PC-9 (cell line): Measurements from ENCODE around the gene CAVIN3. TPM values are rescaled to one million over a fixed set of nuclear protein-coding genes. Genes with fewer than 3 reads are reported as not detected.

Experiments used
- BruUV-seq: library from RNA; stranded (reverse); fragments of 400-500 nt; replicated peaks from 2 replicates; lab custom pipeline; 2021; lab: Mats Ljungman, UMichigan
- CTCF ChIA-PET: fragments of 300-600 bp; sonication (Branson Sonifier 250); formaldehyde crosslinking; loops from one replicate; lab custom pipeline; 2022; ENCODE audit warnings: antibody characterized with exemption; lab: Charles Lee
- POLR2A ChIA-PET: fragments of 300-600 bp; sonication (Branson Sonifier 250); formaldehyde crosslinking; loops from one replicate; lab custom pipeline; 2022; ENCODE audit warnings: antibody characterized with exemption; ENCODE audit not compliant: unreplicated experiment; lab: Charles Lee
- DNase-seq, 2 experiments: peaks; one replicate each; pipeline versions ENCODE4 v3.0.0 to v3.0.0-alpha.2; 2015 to 2022; ENCODE audit warnings: mixed read lengths in 1 of 2
- H2AFZ ChIP-seq: fragments of 200-600 bp; sonication (generic); 2 replicates; pipeline ENCODE4 v1.8.1; 2017; ENCODE audit warnings: antibody characterized with exemption
- H3F3A ChIP-seq: fragments of 200-600 bp; sonication (generic); 2 replicates; pipeline ENCODE4 v1.8.1; 2017; ENCODE audit warnings: antibody characterized with exemption, mild to moderate bottlenecking, low read depth; ENCODE audit not compliant: insufficient read depth
- H3K27ac ChIP-seq: fragments of 200-600 bp; sonication (generic); 2 replicates; pipeline ENCODE4 v1.6.1; 2016; ENCODE audit warnings: mixed run types
- H3K27me3 ChIP-seq: fragments of 200-600 bp; sonication (generic); 2 replicates; pipeline ENCODE4 v1.6.1; 2016; ENCODE audit warnings: low read depth, mixed run types; ENCODE audit not compliant: insufficient read depth
- H3K36me3 ChIP-seq: fragments of 200-600 bp; sonication (generic); 2 replicates; pipeline ENCODE4 v1.6.1; 2016; ENCODE audit warnings: low read depth, mixed run types
- H3K4me1 ChIP-seq: fragments of 200-600 bp; sonication (generic); replicated peaks from 2 replicates; pipeline ENCODE4 v1.6.1; 2016; ENCODE audit warnings: mixed run types; ENCODE audit not compliant: insufficient read depth
- H3K4me2 ChIP-seq: fragments of 200-600 bp; sonication (generic); 2 replicates; pipeline ENCODE4 v1.6.1; 2017; ENCODE audit warnings: mixed run types
- H3K4me3 ChIP-seq: fragments of 200-600 bp; sonication (generic); 2 replicates; pipeline ENCODE4 v1.6.1; 2016; ENCODE audit warnings: mixed run types
- H3K79me2 ChIP-seq: fragments of 200-600 bp; sonication (generic); 2 replicates; pipeline ENCODE4 v1.6.1; 2017; ENCODE audit warnings: low read depth, mixed run types
- H3K9me2 ChIP-seq: fragments of 200-600 bp; sonication (generic); 2 replicates; pipeline ENCODE4 v1.8.1; 2017; ENCODE audit warnings: mild to moderate bottlenecking; ENCODE audit not compliant: insufficient read depth
- H3K9me3 ChIP-seq: fragments of 200-600 bp; sonication (generic); 2 replicates; pipeline ENCODE4 v1.8.1; 2016; ENCODE audit warnings: low read depth; ENCODE audit not compliant: insufficient read depth
- H4K20me1 ChIP-seq: fragments of 200-600 bp; sonication (generic); 2 replicates; pipeline ENCODE4 v1.8.1; 2017; ENCODE audit not compliant: insufficient read depth
- EZH2 ChIP-seq: fragments of 200-600 bp; sonication (generic); IDR thresholded peaks from 2 replicates; pipeline ENCODE4 v1.8.0; 2017; ENCODE audit warnings: antibody characterized with exemption, low read depth
- intact Hi-C: fragments of 100-400 bp; cut with micrococcal nuclease; formaldehyde crosslinking; loops from one replicate; pipeline ENCODE4 v1.10.0; 2022; ENCODE audit not compliant: unreplicated experiment
- total RNA-seq: library from RNA; stranded (reverse); gene quantifications from 2 replicates; pipeline ENCODE4 v1.2.3, GENCODE V29; 2021
- TF ChIP-seq, protein P1 (sequence below): fragments of 200-600 bp; sonication (generic); conservative IDR thresholded peaks from 2 replicates; pipeline ENCODE4 v1.6.1; 2017; ENCODE audit warnings: mixed run types, antibody characterized with exemption, mild to moderate bottlenecking, moderate library complexity

Gene CAVIN3
- total RNA-seq, 1 experiment from 2014 or later = 26.0 TPM

DNA sequence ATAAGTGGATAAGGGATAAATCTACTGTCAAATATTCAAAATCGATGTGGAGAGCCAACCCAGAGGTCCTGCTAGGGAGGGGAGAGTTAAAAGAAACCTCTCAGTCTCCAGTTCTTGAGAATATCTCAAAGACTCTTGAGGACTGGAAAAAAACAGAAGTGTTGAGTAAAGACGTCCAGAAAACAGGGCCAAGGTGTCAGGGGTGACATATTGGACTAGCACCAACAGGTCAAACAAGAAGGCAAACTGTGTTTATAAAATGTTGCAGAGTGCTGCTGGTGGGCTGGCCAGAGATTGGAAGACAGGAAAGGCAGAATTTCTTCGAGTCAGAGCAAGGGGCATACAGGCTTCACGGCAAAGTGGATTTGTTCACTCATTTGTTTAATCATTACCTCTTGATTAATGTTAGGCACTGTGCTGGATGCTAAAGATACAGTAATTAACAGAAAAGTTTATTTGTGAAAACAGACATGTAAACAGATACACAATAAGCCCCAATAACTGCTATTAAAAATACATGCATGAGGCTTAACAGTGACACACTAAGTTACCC is 36.3 kb upstream of the CAVIN3 start:
- no TSS peak for BruUV-seq
- ChIA-PET CTCF (no interaction called here), POLR2A (no interaction called here)
- H3K9me2 ChIP-seq = no peaks in the 10 kb centered on the region
- H3K9me3 ChIP-seq = no peaks in the 10 kb centered on the region
- no peak for DNase-seq
- H3F3A ChIP-seq = no peaks in the 10 kb centered on the region
- TF ChIP-seq EZH2 = no peak
- TF ChIP-seq, protein P1, sequence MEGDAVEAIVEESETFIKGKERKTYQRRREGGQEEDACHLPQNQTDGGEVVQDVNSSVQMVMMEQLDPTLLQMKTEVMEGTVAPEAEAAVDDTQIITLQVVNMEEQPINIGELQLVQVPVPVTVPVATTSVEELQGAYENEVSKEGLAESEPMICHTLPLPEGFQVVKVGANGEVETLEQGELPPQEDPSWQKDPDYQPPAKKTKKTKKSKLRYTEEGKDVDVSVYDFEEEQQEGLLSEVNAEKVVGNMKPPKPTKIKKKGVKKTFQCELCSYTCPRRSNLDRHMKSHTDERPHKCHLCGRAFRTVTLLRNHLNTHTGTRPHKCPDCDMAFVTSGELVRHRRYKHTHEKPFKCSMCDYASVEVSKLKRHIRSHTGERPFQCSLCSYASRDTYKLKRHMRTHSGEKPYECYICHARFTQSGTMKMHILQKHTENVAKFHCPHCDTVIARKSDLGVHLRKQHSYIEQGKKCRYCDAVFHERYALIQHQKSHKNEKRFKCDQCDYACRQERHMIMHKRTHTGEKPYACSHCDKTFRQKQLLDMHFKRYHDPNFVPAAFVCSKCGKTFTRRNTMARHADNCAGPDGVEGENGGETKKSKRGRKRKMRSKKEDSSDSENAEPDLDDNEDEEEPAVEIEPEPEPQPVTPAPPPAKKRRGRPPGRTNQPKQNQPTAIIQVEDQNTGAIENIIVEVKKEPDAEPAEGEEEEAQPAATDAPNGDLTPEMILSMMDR = no peak
- H2AFZ ChIP-seq = no peak overlapping the region
- no peaks in the 10 kb centered on the region for H3K36me3 ChIP-seq
- no peak overlapping the region for H3K27ac ChIP-seq
- no peaks in the 10 kb centered on the region for H4K20me1 ChIP-seq
- no peaks in the 10 kb centered on the region for H3K79me2 ChIP-seq
- intact Hi-C loops = loop anchor here (10.0 kb wide), 1 partner anchor 1232 kb away; no protein-coding TSS in a partner anchor
- H3K4me2 ChIP-seq = no peak overlapping the region
- H3K4me1 ChIP-seq = no peaks in the 10 kb centered on the region
- H3K27me3 ChIP-seq = no peaks in the 10 kb centered on the region
- H3K4me3 ChIP-seq = no peak overlapping the region

DNA sequence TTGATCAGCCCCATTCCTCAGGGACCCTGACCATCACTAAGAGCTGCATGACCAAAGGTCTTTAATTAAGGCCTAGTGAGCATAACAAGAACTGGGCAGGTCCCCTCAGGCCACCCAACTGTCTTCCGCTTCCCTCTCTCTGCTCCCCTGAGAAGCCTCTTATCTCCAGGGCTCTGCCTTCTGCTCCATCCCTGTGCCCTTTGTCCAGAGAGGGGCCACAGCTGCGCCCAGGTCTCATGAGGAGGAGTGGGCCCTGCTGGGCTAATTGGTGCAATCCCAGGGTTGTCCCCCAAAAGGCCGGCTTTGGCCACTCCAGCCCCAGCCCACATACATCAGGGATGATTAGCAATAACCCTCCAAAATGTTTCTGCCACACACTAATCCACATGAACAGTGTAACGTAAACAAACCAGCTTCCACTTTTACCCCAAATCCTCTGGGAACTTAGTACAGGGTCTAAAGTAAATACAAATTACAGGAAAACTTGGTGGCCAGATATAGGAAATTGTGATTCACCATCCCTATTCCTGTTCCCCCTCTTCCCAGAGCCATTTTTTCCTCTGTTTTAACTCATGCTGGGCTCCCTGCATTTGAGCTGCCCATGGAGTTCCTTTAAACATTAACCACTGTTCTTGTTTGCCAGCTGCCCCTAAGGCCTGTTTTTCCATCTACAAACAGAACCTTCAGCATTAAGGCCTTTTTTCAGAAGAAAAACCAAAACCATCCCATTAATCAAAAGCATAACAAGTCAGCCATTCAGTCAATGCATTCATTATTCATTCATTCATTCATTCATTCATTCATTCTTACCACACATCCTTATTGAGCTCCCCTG is 34.6 kb upstream of the CAVIN3 start:
- Histone ChIP-seq H3K27ac (no peak overlapping the region), H3K4me3 (no peak overlapping the region), H3K4me2 (no peak overlapping the region), H3K9me2 (no peaks in the 10 kb centered on the region), H3K36me3 (no peaks in the 10 kb centered on the region), H4K20me1 (no peaks in the 10 kb centered on the region), H3K79me2 (no peaks in the 10 kb centered on the region), H3K4me1 (no peaks in the 10 kb centered on the region), H3K9me3 (no peaks in the 10 kb centered on the region), H3F3A (no peaks in the 10 kb centered on the region), H2AFZ (no peak overlapping the region), H3K27me3 (no peaks in the 10 kb centered on the region)
- ChIA-PET POLR2A (no interaction called here), CTCF (no interaction called here)
- intact Hi-C loops = loop anchor here (5.0 to 10.0 kb wide), 2 partner anchors 73 to 1230 kb away; no protein-coding TSS in a partner anchor
- no peak for TF ChIP-seq EZH2
- TF ChIP-seq, protein P1 = no peak
- BruUV-seq = no TSS peak
- DNase-seq = no peak

- POLR2A ChIA-PET = no interaction called here
- no TSS peak for BruUV-seq
These were observed 33.2 kb upstream of the CAVIN3 start for GRCh38 chr11:6353367-6353987.

More at GRCh38 chr11:6353367-6353987, 33.2 kb upstream of the CAVIN3 start:
- peak; percentile 59 to 67 for DNase-seq
- H3K27me3 ChIP-seq = no peaks in the 10 kb centered on the region
- H2AFZ ChIP-seq = no peak overlapping the region
- intact Hi-C loops = loop anchor here (1.0 to 10.0 kb wide), 3 partner anchors 71 to 1229 kb away; no protein-coding TSS in a partner anchor
- H3K4me3 ChIP-seq = no peak overlapping the region
- no peaks in the 10 kb centered on the region for H3K4me1 ChIP-seq
- no peaks in the 10 kb centered on the region for H3K79me2 ChIP-seq
- H3K9me2 ChIP-seq = no peaks in the 10 kb centered on the region
- no peaks in the 10 kb centered on the region for H3K36me3 ChIP-seq
- H3K9me3 ChIP-seq = no peaks in the 10 kb centered on the region
- H4K20me1 ChIP-seq = no peaks in the 10 kb centered on the region
- H3K4me2 ChIP-seq = no peak overlapping the region
- H3F3A ChIP-seq = no peaks in the 10 kb centered on the region
- CTCF ChIA-PET = interaction anchor here (0.6 to 0.8 kb wide), 3 partner anchors 37 to 686 kb away, joined by 3 read pairs; no protein-coding TSS in a partner anchor
- no peak overlapping the region for H3K27ac ChIP-seq
- TF ChIP-seq, protein P1 = peak; percentile 83
- TF ChIP-seq EZH2 = no peak
